Ishikawa (cell line): ENCODE data around the gene REV3L.

Experiments used
- EGR1 ChIP-seq: IDR thresholded peaks from 2 replicates; pipeline ENCODE4 v1.6.1; 2012
- EP300 ChIP-seq: IDR thresholded peaks from 2 replicates; pipeline ENCODE4 v1.6.1; 2012; ENCODE audit warnings: borderline replicate concordance
- FOXM1 ChIP-seq: IDR thresholded peaks from 2 replicates; pipeline ENCODE4 v1.6.1; 2012; ENCODE audit warnings: low read depth, borderline replicate concordance
- RAD21 ChIP-seq: IDR thresholded peaks from 2 replicates; pipeline ENCODE4 v1.6.1; 2012; ENCODE audit warnings: low read depth
- TAF1 ChIP-seq: IDR thresholded peaks from 2 replicates; pipeline ENCODE4 v1.6.1; 2012; ENCODE audit warnings: low read depth, mild to moderate bottlenecking
- USF1 ChIP-seq: IDR thresholded peaks from 2 replicates; pipeline ENCODE4 v1.6.1; 2012
- YY1 ChIP-seq: IDR thresholded peaks from 2 replicates; pipeline ENCODE4 v1.6.1; 2012; ENCODE audit warnings: low read depth
- ZBTB7A ChIP-seq: IDR thresholded peaks from 2 replicates; pipeline ENCODE4 v1.6.1; 2012; ENCODE audit warnings: low read depth

GRCh38 chr6:111276335-111276734 lies 206.7 kb downstream of the REV3L start:
- no peak for TF ChIP-seq EP300
- TF ChIP-seq YY1 = no peak
- no peak for TF ChIP-seq TAF1
- no peak for TF ChIP-seq RAD21
- TF ChIP-seq USF1 = no peak
- TF ChIP-seq EGR1 = no peak
- no peak for TF ChIP-seq ZBTB7A
- no peak for TF ChIP-seq FOXM1
